CD8-positive, alpha-beta memory T cell (primary cell): ENCODE data around the gene AFAP1L2. TPM values are rescaled to one million over a fixed set of nuclear protein-coding genes. Genes with fewer than 3 reads are reported as not detected.

ENCODE experiments used
- CTCF ChIA-PET: fragments of 350-600 bp; sonication (Branson Sonifier 250); formaldehyde crosslinking; loops from one replicate; lab custom pipeline; 2021; ENCODE audit warnings: antibody characterized with exemption; lab: Charles Lee
- POLR2A ChIA-PET: fragments of 350-600 bp; sonication (Branson Sonifier 250); formaldehyde crosslinking; loops from one replicate; lab custom pipeline; 2021; ENCODE audit warnings: antibody characterized with exemption; lab: Charles Lee
- DNase-seq, 5 donors: peaks; one replicate each; pipeline versions ENCODE4 v3.0.0 to v3.0.0-alpha.2; 2020 to 2022; ENCODE audit warnings: mixed read lengths in 1 of 5
- H3K27ac ChIP-seq: one replicate; pipeline ENCODE4 v1.7.0; 2013; ENCODE audit warnings: low read depth, mild to moderate bottlenecking, low read length, moderate library complexity
- H3K27me3 ChIP-seq: 2 replicates; pipeline ENCODE4 v1.7.0; 2013; ENCODE audit warnings: low read length, mild to moderate bottlenecking; ENCODE audit not compliant: insufficient read depth, poor library complexity, severe bottlenecking
- H3K36me3 ChIP-seq: 2 replicates; pipeline ENCODE4 v1.7.0; 2013; ENCODE audit warnings: mild to moderate bottlenecking, low read length, moderate library complexity; ENCODE audit not compliant: insufficient read depth
- H3K4me1 ChIP-seq: 2 replicates; pipeline ENCODE4 v1.7.0; 2013; ENCODE audit warnings: mild to moderate bottlenecking, low read length, moderate library complexity; ENCODE audit not compliant: insufficient read depth
- H3K4me3 ChIP-seq: 2 replicates; pipeline ENCODE4 v1.7.0; 2013; ENCODE audit warnings: mild to moderate bottlenecking, low read length
- H3K9me3 ChIP-seq: 2 replicates; pipeline ENCODE4 v1.7.0; 2013; ENCODE audit warnings: mild to moderate bottlenecking, low read length
- H3K27ac Mint-ChIP-seq, 8 donors: one replicate each; pipeline ENCODE4 v1.8.0; 2020 to 2021; ENCODE audit warnings: mixed read lengths in 8 of 8, mild to moderate bottlenecking in 6 of 8, inconsistent platforms in 3 of 8, moderate library complexity in 3 of 8
- H3K27me3 Mint-ChIP-seq, 2 donors: one replicate each; pipeline ENCODE4 v1.8.0; 2020 to 2021; ENCODE audit warnings: mixed read lengths in 2 of 2, mild to moderate bottlenecking in 1 of 2, moderate library complexity in 1 of 2
- H3K36me3 Mint-ChIP-seq, 3 donors: one replicate each; pipeline ENCODE4 v1.8.0; 2020 to 2021; ENCODE audit warnings: mixed read lengths in 3 of 3, inconsistent platforms in 1 of 3, mild to moderate bottlenecking in 1 of 3
- H3K4me1 Mint-ChIP-seq, 3 donors: one replicate each; pipeline ENCODE4 v1.8.0; 2020 to 2021; ENCODE audit warnings: mixed read lengths in 3 of 3, inconsistent platforms in 1 of 3, mild to moderate bottlenecking in 1 of 3
- H3K4me3 Mint-ChIP-seq, 7 donors: one replicate each; pipeline ENCODE4 v1.8.0; 2020 to 2021; ENCODE audit warnings: mixed read lengths in 7 of 7, mild to moderate bottlenecking in 6 of 7, moderate library complexity in 4 of 7, inconsistent platforms in 2 of 7
- H3K9me3 Mint-ChIP-seq, 5 donors: one replicate each; pipeline ENCODE4 v1.8.0; 2020 to 2022; ENCODE audit warnings: mixed read lengths in 5 of 5, mild to moderate bottlenecking in 3 of 5, moderate library complexity in 2 of 5, inconsistent platforms in 1 of 5
- polyA plus RNA-seq: library from polyadenylated mRNA; unstranded; fragments of 300-500 nt; fragmentation: Illumina TruSeq; gene quantifications from one replicate; pipeline ENCODE4 v1.2.3, GENCODE V29; 2021
- total RNA-seq, 2 experiments: library from RNA; stranded (reverse); gene quantifications; one replicate each; pipeline ENCODE4 v1.2.3, GENCODE V29; 2021

AFAP1L2 gene
- total and polyA plus RNA-seq, 3 experiments from 2014 or later: 1.6 to 2.9 (median 2.5) TPM

DNA sequence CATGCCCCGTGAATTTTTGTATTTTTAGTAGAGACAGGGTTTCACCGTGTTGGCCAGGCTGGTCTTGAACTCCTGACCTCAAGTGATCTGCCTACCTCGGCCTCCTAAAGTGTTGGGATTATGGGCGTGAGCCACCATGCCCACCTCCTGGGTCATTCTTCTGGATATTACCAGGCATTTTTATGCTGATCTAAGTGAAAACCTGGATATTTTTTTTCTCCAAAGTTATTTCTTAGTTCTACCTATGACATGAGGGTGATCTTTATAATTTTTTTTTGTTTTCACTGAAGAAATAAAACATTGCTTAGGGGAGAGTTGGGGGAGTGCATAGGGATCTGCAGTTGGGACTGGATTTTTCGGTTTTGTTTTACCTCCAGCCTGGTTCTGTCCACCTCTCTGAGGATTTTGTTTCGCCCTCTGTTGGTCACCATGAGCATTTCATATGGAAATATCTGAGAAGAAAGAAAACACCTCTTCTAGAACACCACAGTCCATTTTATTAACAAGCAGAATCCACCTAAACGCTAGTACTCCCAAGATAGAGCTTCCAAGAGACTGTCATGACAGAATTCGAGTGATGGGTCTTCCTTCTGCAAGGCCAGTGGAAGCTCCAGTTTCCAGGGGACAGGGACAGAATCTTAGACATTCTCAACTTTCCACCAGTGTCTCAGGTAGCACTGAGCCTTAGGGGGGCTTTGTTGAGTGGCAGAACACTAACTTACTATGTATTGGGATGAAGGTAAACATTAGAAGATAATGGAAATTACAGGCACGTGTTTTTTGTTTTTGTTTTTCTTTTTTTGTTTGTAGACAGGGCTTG lies 33.4 kb upstream of the AFAP1L2 start:
- H3K9me3 ChIP-seq: no peaks in the 10 kb centered on the region
- peak overlapping the region in 3 of 8 donors; percentile 22 to 64 (median 35) for H3K27ac Mint-ChIP-seq

DNA sequence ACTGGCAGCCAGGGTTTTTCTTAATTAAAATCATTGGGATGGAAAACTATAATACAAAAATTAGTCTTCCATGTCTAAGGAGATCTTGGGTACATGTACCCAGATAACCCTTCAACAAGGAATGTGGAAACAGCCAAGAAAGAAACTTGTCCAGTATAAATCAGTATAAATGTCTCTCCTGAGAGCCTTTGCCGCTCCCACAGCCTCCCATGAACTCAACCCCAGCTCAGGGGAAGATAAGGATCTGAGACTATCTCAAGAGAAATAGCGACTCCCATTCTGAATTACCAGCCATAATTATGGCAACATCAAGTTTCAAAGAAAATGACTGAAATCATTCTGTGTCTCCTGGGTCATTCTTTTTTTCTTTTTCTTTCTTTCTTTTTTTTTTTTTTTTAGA lies 32.6 kb upstream of the AFAP1L2 start:
- Histone ChIP-seq H3K9me3 (no peaks in the 10 kb centered on the region), H3K4me1 (no peaks in the 10 kb centered on the region), H3K27ac (no peak overlapping the region), H3K27me3 (no peaks in the 10 kb centered on the region), H3K36me3 (peaks cover 60% of the 10 kb centered on the region), H3K4me3 (no peak overlapping the region)
- POLR2A ChIA-PET: no interaction called here
- peaks cover 32 to 95% (median 51%) of the 10 kb centered on the region in 3 donors for H3K36me3 Mint-ChIP-seq
- no peaks in the 10 kb centered on the region for H3K4me1 Mint-ChIP-seq
- DNase-seq: no peak
- no peaks in the 10 kb centered on the region for H3K27me3 Mint-ChIP-seq
- H3K4me3 Mint-ChIP-seq: no peak overlapping the region
- H3K9me3 Mint-ChIP-seq: no peaks in the 10 kb centered on the region
- H3K27ac Mint-ChIP-seq: peak overlapping the region in 1 of 8 donors; percentile 3
- CTCF ChIA-PET: interaction anchor here (0.8 to 1.3 kb wide), 2 partner anchors 9 to 133 kb away, joined by 3 to 4 read pairs; no protein-coding TSS in a partner anchor

More for the DNA sequence above, 33.4 kb upstream of the AFAP1L2 start:
- Mint-ChIP-seq H3K36me3 (peaks cover 32 to 97% (median 51%) of the 10 kb centered on the region in 3 donors), H3K4me1 (no peaks in the 10 kb centered on the region), H3K9me3 (no peaks in the 10 kb centered on the region), H3K27me3 (no peaks in the 10 kb centered on the region), H3K4me3 (no peak overlapping the region)
- no peak for DNase-seq
- Histone ChIP-seq H3K27ac (no peak overlapping the region), H3K4me3 (no peak overlapping the region), H3K27me3 (no peaks in the 10 kb centered on the region), H3K4me1 (no peaks in the 10 kb centered on the region), H3K36me3 (peaks cover 64% of the 10 kb centered on the region)
- ChIA-PET CTCF (interaction anchor here (1.3 to 1.6 kb wide), 2 partner anchors 10 to 11 kb away, joined by 3 read pairs; no protein-coding TSS in a partner anchor), POLR2A (no interaction called here)

DNA sequence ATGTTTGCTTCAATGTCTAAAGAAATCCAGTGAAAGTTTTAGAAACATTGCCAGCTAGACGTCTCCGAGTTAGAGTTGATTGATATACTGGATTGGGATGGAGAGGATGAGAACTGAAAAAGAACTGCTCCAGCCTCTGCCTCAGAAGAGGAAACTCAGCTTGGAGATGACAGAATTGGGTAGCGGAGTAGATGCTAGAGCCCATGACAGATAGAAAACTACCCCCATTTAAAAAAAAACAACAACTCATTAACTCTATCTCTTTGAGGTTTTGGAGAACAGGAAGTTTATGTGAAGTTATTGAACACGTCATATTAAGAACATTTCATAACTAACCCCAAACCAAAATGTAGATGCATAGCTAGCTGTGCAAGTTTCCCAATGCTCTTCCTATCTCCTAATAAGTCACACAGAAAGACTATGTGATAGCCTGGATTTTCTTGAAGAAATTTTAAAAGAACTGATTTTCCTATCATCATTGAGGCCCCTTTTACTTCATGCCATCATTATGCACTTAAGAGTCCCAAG lies 28.3 kb upstream of the AFAP1L2 start:
- peaks cover 22% of the 10 kb centered on the region for H3K36me3 ChIP-seq
- ChIA-PET CTCF (no interaction called here), POLR2A (no interaction called here)
- H3K4me1 ChIP-seq: no peaks in the 10 kb centered on the region
- no peak overlapping the region for H3K4me3 ChIP-seq
- H3K27ac Mint-ChIP-seq: peak overlapping the region in 6 of 8 donors; percentile 2 to 86 (median 45)
- no peak for DNase-seq
- no peak overlapping the region for H3K27ac ChIP-seq
- H3K9me3 Mint-ChIP-seq: no peaks in the 10 kb centered on the region
- H3K27me3 ChIP-seq: no peaks in the 10 kb centered on the region
- no peaks in the 10 kb centered on the region for H3K9me3 ChIP-seq
- H3K36me3 Mint-ChIP-seq: peaks cover 10 to 71% (median 44%) of the 10 kb centered on the region in 3 donors
- H3K4me3 Mint-ChIP-seq: peak overlapping the region in 1 of 7 donors; percentile 49
- no peaks in the 10 kb centered on the region for H3K27me3 Mint-ChIP-seq
- H3K4me1 Mint-ChIP-seq: no peaks in the 10 kb centered on the region

DNA sequence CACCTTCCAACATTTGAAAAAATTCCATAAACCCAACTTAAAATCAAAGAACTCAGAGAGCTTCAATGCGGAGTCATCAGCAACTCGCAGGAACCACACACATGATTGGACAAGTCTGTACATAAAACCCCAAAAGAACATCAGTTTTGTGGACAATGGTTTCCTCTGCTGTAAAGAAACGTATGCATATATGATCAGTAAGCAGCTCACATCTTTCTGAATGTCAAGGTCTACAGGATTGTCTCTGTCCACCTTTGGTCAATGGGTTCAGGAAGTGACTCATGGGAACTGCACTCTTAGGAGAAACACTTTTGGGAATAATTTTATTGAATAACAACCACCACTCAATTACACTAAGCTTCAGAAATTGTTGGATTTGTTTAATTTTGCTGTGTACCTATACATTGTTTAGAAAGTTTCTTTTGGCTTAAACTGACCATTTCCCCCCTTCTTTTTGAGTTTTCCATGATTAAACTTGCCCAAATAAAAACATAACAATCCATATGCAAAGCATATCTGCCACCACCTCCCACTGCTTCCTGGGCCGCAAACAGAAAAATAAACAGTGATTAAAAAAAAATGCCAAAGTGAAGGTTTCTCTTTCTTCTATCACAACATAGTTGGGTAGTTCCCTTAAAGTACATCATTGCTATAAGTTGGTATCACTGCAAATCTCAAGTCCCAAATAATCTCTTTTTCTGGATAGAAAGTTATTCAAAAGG lies 27.3 kb upstream of the AFAP1L2 start:
- Mint-ChIP-seq H3K4me1 (no peaks in the 10 kb centered on the region), H3K9me3 (no peaks in the 10 kb centered on the region), H3K27me3 (no peaks in the 10 kb centered on the region), H3K36me3 (peaks cover 10 to 60% (median 41%) of the 10 kb centered on the region in 3 donors), H3K4me3 (no peak overlapping the region), H3K27ac (peak overlapping the region in 3 of 8 donors; percentile 5 to 69 (median 54))
- H3K36me3 ChIP-seq: peaks cover 21% of the 10 kb centered on the region
- no peak overlapping the region for H3K27ac ChIP-seq
- H3K4me3 ChIP-seq: no peak overlapping the region
- ChIA-PET POLR2A (no interaction called here), CTCF (no interaction called here)
- no peaks in the 10 kb centered on the region for H3K27me3 ChIP-seq
- no peaks in the 10 kb centered on the region for H3K4me1 ChIP-seq
- DNase-seq: no peak
- H3K9me3 ChIP-seq: no peaks in the 10 kb centered on the region

DNA sequence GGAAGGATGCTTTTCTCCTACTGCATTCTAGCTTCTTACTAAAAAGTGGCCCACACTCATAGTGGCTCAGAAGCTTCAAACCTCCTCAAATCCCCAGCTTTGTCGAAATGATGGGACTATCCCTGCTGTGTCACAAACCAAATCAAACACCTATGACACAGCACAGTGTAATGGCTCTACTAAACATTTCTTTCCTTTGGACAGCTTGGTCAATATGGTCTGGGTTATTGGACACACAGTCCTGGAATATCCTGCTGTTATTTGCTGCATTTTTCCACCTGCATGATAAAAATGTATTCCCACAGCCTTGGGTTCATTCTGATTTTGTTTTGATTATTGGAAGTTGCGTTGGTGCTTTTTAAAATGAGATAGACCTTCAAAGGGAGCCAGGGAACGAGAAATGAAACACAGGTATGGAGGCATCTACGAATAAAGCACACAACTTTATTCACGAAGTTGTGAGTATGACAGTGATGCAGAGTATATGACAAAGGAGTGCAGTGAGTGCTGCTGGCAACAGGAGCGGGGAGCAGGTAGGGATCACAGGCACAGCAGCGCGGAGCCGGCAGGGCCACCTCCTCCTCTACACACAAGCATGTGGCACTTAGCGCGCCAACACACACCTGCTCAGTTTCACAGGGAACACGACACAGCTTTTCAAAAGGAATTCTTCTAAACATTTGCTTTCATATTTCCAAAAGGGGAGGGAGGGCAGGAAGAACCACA lies 26.5 kb upstream of the AFAP1L2 start:
- ChIA-PET CTCF (no interaction called here), POLR2A (no interaction called here)
- peaks cover 16% of the 10 kb centered on the region for H3K36me3 ChIP-seq
- Mint-ChIP-seq H3K4me1 (no peaks in the 10 kb centered on the region), H3K27ac (peak overlapping the region in 1 of 8 donors; percentile 54), H3K36me3 (peaks cover 5 to 53% (median 33%) of the 10 kb centered on the region in 3 donors), H3K4me3 (no peak overlapping the region), H3K27me3 (no peaks in the 10 kb centered on the region), H3K9me3 (no peaks in the 10 kb centered on the region)
- DNase-seq: no peak
- H3K9me3 ChIP-seq: no peaks in the 10 kb centered on the region
- H3K4me3 ChIP-seq: no peak overlapping the region
- no peaks in the 10 kb centered on the region for H3K27me3 ChIP-seq
- H3K27ac ChIP-seq: no peak overlapping the region
- H3K4me1 ChIP-seq: no peaks in the 10 kb centered on the region

DNA sequence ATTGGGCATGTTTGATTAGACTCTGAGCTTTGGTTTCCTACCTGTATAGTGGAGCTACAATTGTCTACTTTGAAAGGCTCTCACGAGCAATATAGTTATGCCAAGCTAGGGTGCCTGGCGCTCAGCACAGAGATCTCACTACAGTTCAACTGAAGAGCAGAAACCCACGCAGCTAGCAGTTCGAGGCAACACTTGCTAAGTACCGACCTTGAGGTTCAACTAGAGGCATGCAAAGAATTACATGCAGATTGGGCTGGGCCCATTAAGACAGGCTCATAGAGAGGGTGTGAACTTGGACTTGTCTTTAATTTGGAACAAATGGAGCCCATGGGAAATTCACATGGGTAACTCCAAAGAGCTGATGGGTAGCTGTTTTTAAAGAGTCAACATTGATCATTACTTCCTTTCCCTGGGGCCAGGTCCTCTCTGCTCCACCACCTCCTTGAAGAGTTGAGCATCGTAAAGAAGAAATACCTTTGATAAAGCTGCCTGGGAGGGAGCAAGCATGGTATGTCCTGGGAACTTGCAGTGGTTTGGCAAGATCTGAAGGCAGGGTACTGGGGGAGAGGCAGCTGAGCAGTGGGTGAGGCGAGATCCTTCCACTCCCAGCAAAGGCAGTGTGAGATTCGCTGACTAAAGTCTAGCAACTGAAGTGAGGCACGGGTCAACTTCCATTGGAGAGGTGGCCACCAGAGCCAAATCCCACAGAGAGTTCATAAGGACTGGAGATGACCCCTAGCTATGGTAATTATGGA lies 25.5 kb upstream of the AFAP1L2 start:
- no peak overlapping the region for H3K4me3 Mint-ChIP-seq
- no peaks in the 10 kb centered on the region for H3K27me3 Mint-ChIP-seq
- Histone ChIP-seq H3K27ac (no peak overlapping the region), H3K4me3 (no peak overlapping the region), H3K4me1 (no peaks in the 10 kb centered on the region), H3K27me3 (no peaks in the 10 kb centered on the region), H3K36me3 (peaks cover 10% of the 10 kb centered on the region), H3K9me3 (no peaks in the 10 kb centered on the region)
- DNase-seq: no peak
- ChIA-PET CTCF (no interaction called here), POLR2A (no interaction called here)
- H3K27ac Mint-ChIP-seq: peak overlapping the region in 1 of 8 donors; percentile 31
- H3K4me1 Mint-ChIP-seq: no peaks in the 10 kb centered on the region
- H3K9me3 Mint-ChIP-seq: no peaks in the 10 kb centered on the region
- H3K36me3 Mint-ChIP-seq: peaks cover 4 to 42% (median 28%) of the 10 kb centered on the region in 3 donors

DNA sequence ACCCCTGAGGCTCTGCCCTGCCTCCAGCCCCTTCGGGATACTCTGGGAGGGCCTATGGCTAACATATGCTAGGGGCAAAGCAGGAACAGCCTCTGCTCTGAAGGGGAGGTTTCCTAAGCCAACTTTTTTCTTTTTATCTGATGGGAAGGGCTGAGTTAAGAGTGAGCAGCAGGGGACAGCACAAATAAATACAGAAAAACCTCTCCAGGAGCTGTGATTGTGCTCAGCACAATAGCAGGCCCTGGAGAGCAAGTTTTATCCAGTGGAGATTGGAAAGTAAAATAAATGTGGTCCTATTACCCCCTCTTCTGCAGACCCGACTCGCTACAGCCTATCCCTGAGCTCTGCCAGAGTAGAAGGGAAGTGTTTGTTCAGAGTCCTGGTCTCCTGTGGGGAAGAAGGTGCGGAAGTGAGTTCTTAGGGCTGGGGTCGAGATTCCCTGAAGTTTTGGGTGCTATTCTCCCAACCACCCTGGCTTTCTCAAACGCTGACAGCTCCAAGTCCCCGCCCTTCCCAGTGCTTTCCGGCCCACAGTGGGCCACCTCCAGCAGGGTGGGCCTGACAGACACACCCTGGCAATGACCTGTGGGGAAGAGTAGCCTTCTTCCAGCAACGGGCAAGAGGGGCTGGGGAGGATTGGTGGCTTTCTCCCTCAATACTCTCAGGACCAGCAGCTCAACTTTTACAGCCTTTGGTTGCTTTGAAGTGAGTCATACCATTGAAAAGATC lies 23.0 kb upstream of the AFAP1L2 start:
- Mint-ChIP-seq H3K27ac (peak overlapping the region in 1 of 8 donors; percentile 58), H3K27me3 (peaks cover 0 to 2% of the 10 kb centered on the region in 2 donors), H3K4me3 (no peak overlapping the region), H3K9me3 (no peaks in the 10 kb centered on the region), H3K36me3 (peaks cover 4 to 21% (median 17%) of the 10 kb centered on the region in 3 donors), H3K4me1 (no peaks in the 10 kb centered on the region)
- DNase-seq: no peak
- H3K9me3 ChIP-seq: no peaks in the 10 kb centered on the region
- no peak overlapping the region for H3K27ac ChIP-seq
- no peaks in the 10 kb centered on the region for H3K4me1 ChIP-seq
- peaks cover 4% of the 10 kb centered on the region for H3K36me3 ChIP-seq
- no peaks in the 10 kb centered on the region for H3K27me3 ChIP-seq
- ChIA-PET POLR2A (no interaction called here), CTCF (interaction anchor here (1.0 kb wide), 1 partner anchor 9 kb away, joined by 3 read pairs; no protein-coding TSS in a partner anchor)
- H3K4me3 ChIP-seq: no peak overlapping the region
